Measurements from ENCODE around the gene WDR5. TPM values are rescaled to one million over a fixed set of nuclear protein-coding genes. Genes with fewer than 3 reads are reported as not detected.

Gene WDR5
- total and polyA plus RNA-seq, 2 of the 13 experiments (the other 11 are each of a cell fraction or from before 2014, with no cell fraction given), result 34.3 TPM

GRCh38 chr9:134169724-134170401 lies 34.0 kb downstream of the WDR5 start (continued):
- no peak for TF ChIP-seq BCLAF1 (IDR thresholded peaks at IDR 0.05)
- TF ChIP-seq GZF1 (CRISPR knock-in tag; IDR thresholded peaks at IDR 0.05), result no peak; the same call in 1 of the 2 replicates
- TF ChIP-seq ZNF879 (CRISPR knock-in tag; IDR thresholded peaks at IDR 0.05), result no peak
- TF ChIP-seq SYNCRIP (IDR thresholded peaks at IDR 0.05; ENCODE audit: insufficient read depth, low read depth, low read length), result no peak
- peak; percentile 22; the same call in 1 of the 2 replicates for TF ChIP-seq ZSCAN25 (CRISPR knock-in tag; IDR thresholded peaks at IDR 0.05)
- TF ChIP-seq SP140L (CRISPR knock-in tag; IDR thresholded peaks at IDR 0.05; ENCODE audit: borderline replicate concordance), result no peak
- no peak for TF ChIP-seq NPAS2 (CRISPR knock-in tag; IDR thresholded peaks at IDR 0.05; ENCODE audit: borderline replicate concordance)
- TF ChIP-seq ZNF878 (CRISPR knock-in tag; IDR thresholded peaks at IDR 0.05), result no peak
- no peak for TF ChIP-seq PAX8 (CRISPR knock-in tag; IDR thresholded peaks at IDR 0.05; ENCODE audit: borderline replicate concordance)
- no peak for TF ChIP-seq DZIP1 (CRISPR knock-in tag; IDR thresholded peaks at IDR 0.05)
- no peak for TF ChIP-seq MAF1 (CRISPR knock-in tag; IDR thresholded peaks at IDR 0.05; ENCODE audit: borderline replicate concordance)
- no peak for TF ChIP-seq GPN1 (CRISPR knock-in tag; IDR thresholded peaks at IDR 0.05; ENCODE audit: borderline replicate concordance)
- TF ChIP-seq BRCA1 (CRISPR knock-in tag; IDR thresholded peaks at IDR 0.05), result no peak
- TF ChIP-seq GMEB2 (CRISPR knock-in tag; IDR thresholded peaks at IDR 0.05; ENCODE audit: low read depth), result no peak
- TF ChIP-seq TBX2 (CRISPR knock-in tag; IDR thresholded peaks at IDR 0.05; ENCODE audit: borderline replicate concordance), result no peak
- no peak for TF ChIP-seq JUNB (CRISPR knock-in tag; IDR thresholded peaks at IDR 0.05; ENCODE audit: borderline replicate concordance)
- no peak for TF ChIP-seq PHB2 (IDR thresholded peaks at IDR 0.05; ENCODE audit: partially characterized antibody)
- no peak for TF ChIP-seq SP4 (CRISPR knock-in tag; IDR thresholded peaks at IDR 0.05)
- TF ChIP-seq ZNF567 (CRISPR knock-in tag; IDR thresholded peaks at IDR 0.05; ENCODE audit: borderline replicate concordance), result no peak
- TF ChIP-seq ZNF430 (CRISPR knock-in tag; IDR thresholded peaks at IDR 0.05), result no peak
- TF ChIP-seq DRAP1 (CRISPR knock-in tag; IDR thresholded peaks at IDR 0.05), result 0 out of 2 replicates have a peak, but pooled peaks have one; percentile 30
